ENCODE measurements around the gene POU3F3.

POU3F3 gene

DNA sequence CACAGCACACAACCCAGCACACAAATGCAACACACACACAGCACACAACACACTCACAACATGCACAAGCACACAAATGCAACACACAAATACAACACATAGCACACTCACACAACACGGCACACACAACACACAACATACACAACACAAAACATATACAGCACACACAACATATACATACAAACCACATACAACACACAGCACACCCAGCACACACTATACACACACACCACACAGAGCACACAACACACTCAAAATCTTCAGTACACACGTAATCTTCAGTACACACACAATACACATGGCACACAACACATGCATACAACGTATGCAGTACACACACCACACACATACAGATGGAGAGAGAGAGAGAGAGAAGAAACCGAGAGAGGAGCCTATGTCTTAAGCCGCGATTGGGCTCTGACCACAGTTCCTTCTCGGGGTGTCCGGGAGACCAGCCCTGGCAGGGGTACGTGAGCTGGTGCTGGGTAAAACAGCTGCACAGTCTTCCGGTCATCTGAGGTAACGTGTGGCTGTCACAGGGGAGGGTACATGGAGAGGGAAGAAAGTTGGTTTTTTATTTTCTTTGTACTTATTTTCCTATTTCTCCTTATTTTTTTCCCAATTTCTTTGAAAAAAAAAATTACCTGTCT, 25.1 kb downstream of the POU3F3 start:
- TF ChIP-seq, protein P1, sequence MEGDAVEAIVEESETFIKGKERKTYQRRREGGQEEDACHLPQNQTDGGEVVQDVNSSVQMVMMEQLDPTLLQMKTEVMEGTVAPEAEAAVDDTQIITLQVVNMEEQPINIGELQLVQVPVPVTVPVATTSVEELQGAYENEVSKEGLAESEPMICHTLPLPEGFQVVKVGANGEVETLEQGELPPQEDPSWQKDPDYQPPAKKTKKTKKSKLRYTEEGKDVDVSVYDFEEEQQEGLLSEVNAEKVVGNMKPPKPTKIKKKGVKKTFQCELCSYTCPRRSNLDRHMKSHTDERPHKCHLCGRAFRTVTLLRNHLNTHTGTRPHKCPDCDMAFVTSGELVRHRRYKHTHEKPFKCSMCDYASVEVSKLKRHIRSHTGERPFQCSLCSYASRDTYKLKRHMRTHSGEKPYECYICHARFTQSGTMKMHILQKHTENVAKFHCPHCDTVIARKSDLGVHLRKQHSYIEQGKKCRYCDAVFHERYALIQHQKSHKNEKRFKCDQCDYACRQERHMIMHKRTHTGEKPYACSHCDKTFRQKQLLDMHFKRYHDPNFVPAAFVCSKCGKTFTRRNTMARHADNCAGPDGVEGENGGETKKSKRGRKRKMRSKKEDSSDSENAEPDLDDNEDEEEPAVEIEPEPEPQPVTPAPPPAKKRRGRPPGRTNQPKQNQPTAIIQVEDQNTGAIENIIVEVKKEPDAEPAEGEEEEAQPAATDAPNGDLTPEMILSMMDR (IDR thresholded peaks at IDR 0.05; ENCODE audit: insufficient read depth, low read length, poor library complexity, severe bottlenecking) = no peak
- Histone ChIP-seq H3K36me3 (ENCODE audit: control insufficient read depth, insufficient read depth, low read length) (no peaks in the 10 kb centered on the region), H3K27me3 (replicated peaks; ENCODE audit: control insufficient read depth, insufficient read depth, low read length) (no peaks in the 10 kb centered on the region; the same call in 1 of the 2 replicates), H3K4me3 (replicated peaks; ENCODE audit: low read depth, low read length) (no peak overlapping the region)
- no peak for DNase-seq (ENCODE audit: extremely low read depth, insufficient read length)

DNA sequence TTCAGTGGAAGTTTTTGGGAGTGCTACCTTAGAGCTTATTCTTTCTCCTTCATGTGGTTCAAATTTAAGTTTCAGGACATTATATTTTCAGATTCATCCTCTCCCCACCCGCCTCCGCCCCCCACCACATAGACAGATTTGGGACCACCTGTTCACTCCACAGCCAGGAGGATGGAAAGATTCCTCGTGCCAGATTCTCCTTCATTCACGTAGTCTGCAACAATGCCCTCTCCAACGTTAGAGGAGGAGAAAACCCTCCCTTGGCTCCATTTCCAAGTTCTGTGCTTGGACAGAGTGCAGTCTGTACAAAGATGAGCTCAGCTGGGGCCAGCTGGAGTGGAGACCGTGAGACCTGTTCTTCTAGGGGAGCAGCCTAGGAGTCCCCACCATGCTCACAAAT, 26.2 kb downstream of the POU3F3 start:
- TF ChIP-seq, protein P1 (IDR thresholded peaks at IDR 0.05; ENCODE audit: insufficient read depth, low read length, poor library complexity, severe bottlenecking) = no peak
- no peaks in the 10 kb centered on the region; the same call in 1 of the 2 replicates for H3K27me3 ChIP-seq (replicated peaks; ENCODE audit: control insufficient read depth, insufficient read depth, low read length)
- no peak for DNase-seq (ENCODE audit: extremely low read depth, insufficient read length)
- H3K4me3 ChIP-seq (replicated peaks; ENCODE audit: low read depth, low read length) = no peak overlapping the region
- H3K36me3 ChIP-seq (ENCODE audit: control insufficient read depth, insufficient read depth, low read length) = no peaks in the 10 kb centered on the region

GRCh38 chr2:104883357-104883756, 29.4 kb downstream of the POU3F3 start:
- Histone ChIP-seq H3K27me3 (replicated peaks; ENCODE audit: control insufficient read depth, insufficient read depth, low read length) (no peaks in the 10 kb centered on the region; the same call in 1 of the 2 replicates), H3K36me3 (ENCODE audit: control insufficient read depth, insufficient read depth, low read length) (no peaks in the 10 kb centered on the region), H3K4me3 (replicated peaks; ENCODE audit: low read depth, low read length) (no peak overlapping the region)
- no peak for DNase-seq (ENCODE audit: extremely low read depth, insufficient read length)
- TF ChIP-seq, protein P1 (IDR thresholded peaks at IDR 0.05; ENCODE audit: insufficient read depth, low read length, poor library complexity, severe bottlenecking) = no peak

DNA sequence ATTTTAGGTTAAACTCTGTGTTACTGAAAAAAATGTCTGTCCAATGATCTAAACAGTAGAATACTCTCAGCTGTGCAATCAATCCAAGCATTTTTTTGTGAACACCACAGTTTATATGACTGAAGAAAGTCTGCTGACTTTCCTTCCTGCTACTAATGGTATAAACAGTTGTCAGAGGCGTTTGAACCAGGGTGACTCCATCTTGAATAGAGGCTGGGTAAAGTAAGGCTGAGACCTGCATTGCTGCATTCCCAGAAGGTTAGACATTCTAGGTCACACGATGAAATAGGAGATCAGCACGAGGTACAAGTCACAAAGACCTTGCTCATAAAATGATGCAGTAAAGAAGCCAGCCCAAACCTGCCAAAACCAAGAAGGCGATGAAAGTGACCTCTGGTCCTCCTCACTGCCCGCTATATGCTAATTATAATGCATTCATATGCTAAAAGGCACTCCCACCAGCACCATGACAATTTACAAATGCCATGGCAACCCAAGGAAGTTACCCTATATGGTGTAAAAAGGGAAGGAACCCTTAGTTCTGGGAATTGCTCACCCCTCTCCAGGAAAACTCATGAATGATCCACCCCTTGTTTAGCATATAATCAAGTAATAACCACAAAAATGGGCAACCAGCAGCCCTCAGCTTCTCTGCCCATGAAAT, 31.3 kb downstream of the POU3F3 start:
- Histone ChIP-seq H3K27me3 (replicated peaks; ENCODE audit: control insufficient read depth, insufficient read depth, low read length) (no peaks in the 10 kb centered on the region; the same call in 1 of the 2 replicates), H3K36me3 (ENCODE audit: control insufficient read depth, insufficient read depth, low read length) (no peaks in the 10 kb centered on the region), H3K4me3 (replicated peaks; ENCODE audit: low read depth, low read length) (no peak overlapping the region)
- TF ChIP-seq, protein P1 (IDR thresholded peaks at IDR 0.05; ENCODE audit: insufficient read depth, low read length, poor library complexity, severe bottlenecking) = no peak
- DNase-seq (ENCODE audit: extremely low read depth, insufficient read length) = no peak

DNA sequence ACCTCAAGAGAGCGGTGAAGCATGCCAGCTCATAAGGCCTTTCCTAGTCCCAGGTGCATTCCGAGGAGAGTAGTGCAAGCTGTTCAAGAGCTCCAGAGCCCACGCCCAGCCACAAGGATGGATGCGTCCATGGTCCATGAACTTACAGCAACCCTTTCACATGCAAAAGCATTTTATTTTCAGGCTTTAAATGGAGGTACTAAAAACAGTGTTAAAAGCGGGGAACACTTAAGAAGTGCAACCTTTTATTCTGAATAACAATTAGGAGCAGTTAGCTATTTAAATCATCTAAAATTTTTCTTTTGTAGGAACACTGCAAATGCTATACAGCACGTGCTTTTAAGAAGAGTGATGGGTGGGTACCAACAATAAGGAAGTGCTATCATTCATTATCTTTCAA, 33.8 kb downstream of the POU3F3 start:
- DNase-seq (ENCODE audit: extremely low read depth, insufficient read length) = no peak
- TF ChIP-seq, protein P1 (IDR thresholded peaks at IDR 0.05; ENCODE audit: insufficient read depth, low read length, poor library complexity, severe bottlenecking) = no peak
- Histone ChIP-seq H3K27me3 (replicated peaks; ENCODE audit: control insufficient read depth, insufficient read depth, low read length) (no peaks in the 10 kb centered on the region; the same call in 1 of the 2 replicates), H3K36me3 (ENCODE audit: control insufficient read depth, insufficient read depth, low read length) (no peaks in the 10 kb centered on the region), H3K4me3 (replicated peaks; ENCODE audit: low read depth, low read length) (no peak overlapping the region)

All from GM06990 (cell line).